ENCODE data around the gene KLHL14.
"Not testable (repeated sequence)": the region's sequence is repeated elsewhere in the genome, so short reads cannot be mapped to it uniquely, and the experiment has no call there.

KLHL14 gene

DNA sequence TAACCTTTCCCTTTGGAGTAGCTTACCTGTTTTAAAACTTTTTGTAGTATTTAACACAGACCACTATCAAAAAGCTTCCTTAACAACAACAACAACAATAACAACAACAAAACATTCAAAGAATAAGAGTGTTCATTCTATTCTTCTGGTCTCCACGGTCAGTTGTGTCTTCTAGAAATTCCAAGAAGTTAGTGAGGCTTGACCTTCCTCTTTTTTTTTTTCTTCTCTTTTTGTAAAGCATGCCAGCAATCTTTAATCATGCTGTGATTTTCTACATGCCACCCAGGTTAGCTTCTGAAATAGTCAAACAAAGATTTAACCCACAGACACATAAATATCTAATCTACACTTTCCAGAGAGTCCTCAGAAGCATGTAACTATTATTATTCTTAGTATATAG lies 28.4 kb upstream of the KLHL14 start:
- Histone ChIP-seq H4K20me1 (no peaks in the 10 kb centered on the region), H3K36me3 (no peaks in the 10 kb centered on the region), H3K4me1 (peaks cover 46% of the 10 kb centered on the region), H3K27ac (no peak overlapping the region), H3K27me3 (no peaks in the 10 kb centered on the region), H3K4me2 (peak overlapping the region; percentile 45), H3K4me3 (no peak overlapping the region), H3K9me3 (peaks cover 26% of the 10 kb centered on the region), H3K9ac (no peak overlapping the region)
- TF ChIP-seq Cebpa-rat (IDR thresholded peaks at IDR 0.05), result no peak

DNA sequence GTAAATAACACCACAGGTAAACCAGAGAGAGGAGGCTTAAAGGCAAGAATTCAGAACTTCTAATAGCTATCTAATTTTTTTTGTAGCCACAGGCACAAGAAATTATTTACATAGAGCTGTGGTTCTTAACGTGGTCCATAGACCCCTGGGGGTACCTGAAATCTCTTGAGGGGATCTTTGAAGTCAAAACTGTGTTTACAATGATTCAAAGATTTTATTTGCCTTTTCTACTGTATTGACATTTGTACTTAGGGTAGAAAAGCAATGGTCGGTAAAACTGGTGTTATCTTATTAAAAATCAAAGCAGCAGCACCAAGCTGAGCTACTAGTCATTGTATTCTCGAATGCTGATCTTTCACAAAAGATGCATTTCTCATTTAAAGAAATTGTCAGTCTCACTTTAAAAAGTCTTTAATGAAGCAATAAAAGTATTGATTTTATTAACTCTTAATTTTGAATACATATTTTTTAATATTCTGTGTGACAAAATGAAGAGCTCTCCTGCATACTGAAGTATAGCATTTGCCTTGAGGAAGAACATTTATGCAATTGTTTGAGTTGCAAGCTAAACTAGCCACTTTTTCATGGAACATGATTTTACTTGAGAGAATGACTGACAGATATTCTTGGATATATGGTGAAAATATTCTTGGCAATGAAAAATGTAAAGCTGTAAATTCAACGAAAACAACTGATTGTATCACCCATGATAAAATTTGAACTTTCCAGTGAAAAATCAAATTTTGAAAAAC lies 25.6 kb upstream of the KLHL14 start:
- H3K4me1 ChIP-seq, result peaks cover 28% of the 10 kb centered on the region
- H3K36me3 ChIP-seq, result no peaks in the 10 kb centered on the region
- H3K27ac ChIP-seq, result no peak overlapping the region
- no peaks in the 10 kb centered on the region for H3K27me3 ChIP-seq
- no peak overlapping the region for H3K9ac ChIP-seq
- H3K4me3 ChIP-seq, result no peak overlapping the region
- H4K20me1 ChIP-seq, result no peaks in the 10 kb centered on the region
- peaks cover 41% of the 10 kb centered on the region for H3K9me3 ChIP-seq
- no peak for TF ChIP-seq Cebpa-rat (IDR thresholded peaks at IDR 0.05)
- H3K4me2 ChIP-seq, result no peak overlapping the region

DNA sequence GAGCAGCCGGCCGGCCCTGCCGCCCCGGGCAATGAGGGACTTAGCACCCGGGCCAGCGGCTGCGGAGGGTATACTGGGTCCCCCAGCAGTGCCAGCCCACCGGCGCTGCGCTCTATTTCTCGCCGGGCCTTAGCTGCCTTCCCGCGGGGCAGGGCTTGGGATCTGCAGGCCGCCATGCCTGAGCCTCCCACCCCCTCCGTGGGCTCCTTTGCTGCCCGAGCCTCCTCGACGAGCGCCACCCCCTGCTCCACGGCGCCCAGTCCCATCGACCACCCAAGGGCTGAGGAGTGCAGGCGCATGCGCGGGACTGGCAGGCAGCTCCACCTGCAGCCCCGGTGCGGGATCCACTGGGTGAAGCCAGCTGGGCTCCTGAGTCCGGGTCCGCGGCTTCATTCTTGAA lies 21.8 kb upstream of the KLHL14 start:
- H3K4me3 ChIP-seq, H3K4me2 ChIP-seq, H3K9ac ChIP-seq, H3K27ac ChIP-seq, H3K4me1 ChIP-seq, H3K36me3 ChIP-seq, H3K27me3 ChIP-seq, H4K20me1 ChIP-seq: not testable (repeated sequence)
- H3K9me3 ChIP-seq, result peaks cover 41% of the 10 kb centered on the region

DNA sequence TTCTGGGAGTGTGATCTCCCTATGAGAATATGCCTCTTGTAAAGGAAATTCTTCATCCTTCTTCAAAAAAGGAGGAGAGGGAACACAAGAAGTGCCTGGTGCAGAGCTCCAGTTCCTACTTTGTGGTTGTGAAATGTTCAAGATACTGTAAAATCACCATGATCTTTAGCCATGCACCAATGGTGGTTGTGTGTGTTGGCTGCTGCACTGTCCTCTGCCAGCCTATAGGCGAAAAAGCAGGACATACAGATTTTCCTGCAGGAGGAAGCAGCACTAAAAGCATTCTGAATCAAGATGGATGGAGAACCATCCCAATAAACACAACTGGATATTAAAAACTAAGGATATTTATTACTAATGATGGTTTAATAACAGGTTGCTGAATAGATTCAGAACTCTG lies 6.2 kb upstream of the KLHL14 start:
- Histone ChIP-seq H3K9ac (no peak overlapping the region), H4K20me1 (no peaks in the 10 kb centered on the region), H3K27me3 (no peaks in the 10 kb centered on the region), H3K4me2 (no peak overlapping the region), H3K9me3 (no peaks in the 10 kb centered on the region), H3K4me1 (peaks cover 10% of the 10 kb centered on the region), H3K4me3 (no peak overlapping the region), H3K27ac (no peak overlapping the region), H3K36me3 (no peaks in the 10 kb centered on the region)
- no peak for TF ChIP-seq Cebpa-rat (IDR thresholded peaks at IDR 0.05)

DNA sequence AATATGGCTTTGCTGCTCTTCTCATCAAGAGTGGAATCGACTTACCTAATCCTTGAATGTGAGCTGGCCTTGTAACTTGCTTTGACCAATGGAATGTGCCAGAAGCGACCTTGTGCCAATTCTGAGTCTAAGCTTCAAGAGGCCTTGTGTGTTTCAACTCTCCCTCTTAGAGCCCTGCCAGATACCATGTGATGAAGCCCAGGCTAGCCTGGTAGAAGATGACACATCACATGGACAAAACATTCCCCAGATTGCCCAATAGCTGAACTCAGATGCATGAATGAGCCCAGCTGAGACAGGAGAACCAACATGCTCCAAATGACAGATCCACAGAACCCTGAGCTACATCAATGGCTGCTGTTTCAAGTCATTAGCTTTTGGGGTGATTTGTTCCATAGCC lies 4.2 kb upstream of the KLHL14 start:
- no peak for TF ChIP-seq Cebpa-rat (IDR thresholded peaks at IDR 0.05)
- H3K9ac ChIP-seq, result no peak overlapping the region
- no peaks in the 10 kb centered on the region for H3K36me3 ChIP-seq
- H3K27me3 ChIP-seq, result no peaks in the 10 kb centered on the region
- peaks cover 27% of the 10 kb centered on the region for H3K4me1 ChIP-seq
- no peak overlapping the region for H3K27ac ChIP-seq
- no peaks in the 10 kb centered on the region for H4K20me1 ChIP-seq
- H3K9me3 ChIP-seq, result no peaks in the 10 kb centered on the region
- H3K4me3 ChIP-seq, result no peak overlapping the region
- H3K4me2 ChIP-seq, result no peak overlapping the region

DNA sequence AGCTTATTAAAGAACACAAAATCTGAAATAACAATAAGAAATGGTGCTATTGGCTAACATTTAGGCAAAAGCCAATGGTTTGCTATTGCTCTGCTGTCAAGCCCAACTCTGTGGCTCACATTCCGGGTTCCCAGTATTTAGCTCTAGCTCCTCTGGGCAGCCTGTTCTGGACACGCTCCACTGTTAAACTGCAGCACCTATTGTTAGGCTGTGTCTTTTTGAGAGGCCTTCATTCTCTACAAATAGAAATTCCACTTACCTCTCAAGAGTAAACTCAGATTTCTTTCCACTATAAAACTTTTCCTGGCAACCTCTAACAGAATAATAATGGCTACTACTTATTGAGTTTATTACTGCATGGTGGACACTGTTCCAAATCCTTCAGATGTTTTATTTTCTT lies 3.7 kb upstream of the KLHL14 start:
- H4K20me1 ChIP-seq, result no peaks in the 10 kb centered on the region
- H3K27ac ChIP-seq, result no peak overlapping the region
- no peak overlapping the region for H3K4me2 ChIP-seq
- TF ChIP-seq Cebpa-rat (IDR thresholded peaks at IDR 0.05), result no peak
- H3K4me3 ChIP-seq, result no peak overlapping the region
- H3K9me3 ChIP-seq, result no peaks in the 10 kb centered on the region
- H3K9ac ChIP-seq, result no peak overlapping the region
- H3K4me1 ChIP-seq, result peaks cover 27% of the 10 kb centered on the region
- H3K36me3 ChIP-seq, result no peaks in the 10 kb centered on the region
- H3K27me3 ChIP-seq, result no peaks in the 10 kb centered on the region

DNA sequence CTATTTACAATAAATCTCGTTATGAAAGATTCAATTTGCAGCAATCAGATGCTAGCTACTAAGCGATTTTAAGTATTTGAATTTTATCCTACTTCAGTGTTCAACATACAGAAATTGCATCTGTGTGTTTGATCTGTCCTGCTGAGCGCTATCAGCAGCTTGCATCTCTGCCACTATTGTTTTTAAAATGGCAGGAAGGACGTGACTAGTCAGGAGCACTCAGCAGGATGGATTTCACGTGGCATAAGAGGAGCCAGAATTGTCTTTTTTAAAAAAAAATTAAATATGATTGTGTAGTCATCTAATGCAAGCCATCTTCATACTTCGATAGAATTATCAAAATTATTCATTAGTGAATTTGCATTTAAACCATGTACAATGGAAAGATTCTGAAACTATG lies 2.8 kb upstream of the KLHL14 start:
- no peak overlapping the region for H3K4me2 ChIP-seq
- no peak overlapping the region for H3K4me3 ChIP-seq
- no peak overlapping the region for H3K9ac ChIP-seq
- peaks cover 32% of the 10 kb centered on the region for H3K4me1 ChIP-seq
- peaks cover 5% of the 10 kb centered on the region for H3K27me3 ChIP-seq
- no peaks in the 10 kb centered on the region for H3K36me3 ChIP-seq
- no peaks in the 10 kb centered on the region for H4K20me1 ChIP-seq
- no peaks in the 10 kb centered on the region for H3K9me3 ChIP-seq
- TF ChIP-seq Cebpa-rat (IDR thresholded peaks at IDR 0.05), result no peak
- no peak overlapping the region for H3K27ac ChIP-seq

DNA sequence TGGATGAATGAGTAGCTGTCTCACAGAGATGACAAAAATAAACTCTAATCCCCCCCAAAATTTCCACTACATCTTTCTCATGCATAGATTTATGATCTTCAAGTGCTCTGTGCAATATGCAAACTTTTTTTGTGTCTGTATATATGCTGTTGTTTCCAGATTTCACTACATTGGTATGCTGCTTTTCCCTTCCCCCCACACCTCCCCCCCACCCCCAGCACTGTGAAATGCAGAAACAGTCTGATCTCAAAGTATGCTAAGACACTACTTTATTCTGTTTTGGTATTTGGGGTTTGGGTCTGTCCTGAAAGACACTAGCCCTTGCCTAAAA lies 524 bp upstream of the KLHL14 start:
- Histone ChIP-seq H3K9me3 (no peaks in the 10 kb centered on the region), H4K20me1 (no peaks in the 10 kb centered on the region), H3K4me1 (peaks cover 50% of the 10 kb centered on the region), H3K27ac (no peak overlapping the region), H3K9ac (no peak overlapping the region), H3K27me3 (peaks cover 27% of the 10 kb centered on the region), H3K4me3 (0 out of 2 replicates have a peak overlapping the region, but pooled peaks have one; percentile 72), H3K4me2 (peak overlapping the region; percentile 91), H3K36me3 (no peaks in the 10 kb centered on the region)
- TF ChIP-seq Cebpa-rat (IDR thresholded peaks at IDR 0.05), result no peak

DNA sequence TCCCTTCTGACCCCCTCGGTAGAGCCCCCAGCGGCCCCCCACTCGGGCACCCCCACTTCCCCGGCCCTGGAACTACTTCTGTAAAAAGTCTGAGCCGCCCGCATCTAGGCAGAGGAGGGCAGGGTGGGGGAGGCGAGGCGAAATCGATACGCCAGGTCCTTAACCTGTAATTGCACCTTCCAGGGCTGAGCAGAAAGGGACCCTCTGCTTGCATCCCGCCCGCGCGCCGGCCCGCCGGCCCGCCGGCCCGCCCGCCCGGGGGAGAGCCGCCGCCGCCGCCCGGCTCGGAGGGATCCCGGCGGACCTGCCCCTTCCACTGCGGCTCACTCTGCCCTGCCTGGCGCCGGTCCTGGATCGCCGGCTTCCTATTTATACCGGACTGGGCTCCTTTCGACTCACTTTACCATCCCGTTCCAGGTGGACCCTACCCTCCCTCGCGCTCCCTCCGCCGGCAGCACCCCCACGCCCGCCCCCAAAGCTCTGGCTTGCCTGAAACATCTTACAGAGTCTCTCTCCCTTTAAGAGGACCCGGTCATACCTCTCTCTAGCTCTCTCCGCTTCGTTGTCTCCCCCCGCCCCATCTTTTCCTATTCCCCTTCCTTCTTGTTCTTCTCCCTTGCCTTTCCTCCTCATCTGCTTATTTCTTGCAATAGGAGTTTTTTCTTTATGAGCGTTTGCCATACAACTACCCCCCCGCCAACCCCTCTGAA lies 797 bp downstream of the KLHL14 start:
- Histone ChIP-seq H3K9me3 (no peaks in the 10 kb centered on the region), H4K20me1 (no peaks in the 10 kb centered on the region), H3K4me1 (peaks cover 50% of the 10 kb centered on the region), H3K4me3 (peak overlapping the region; percentile 72), H3K27me3 (peaks cover 36% of the 10 kb centered on the region), H3K4me2 (peak overlapping the region; percentile 91), H3K27ac (peak overlapping the region; percentile 68), H3K36me3 (no peaks in the 10 kb centered on the region), H3K9ac (peak overlapping the region; percentile 71)
- no peak for TF ChIP-seq Cebpa-rat (IDR thresholded peaks at IDR 0.05)

DNA sequence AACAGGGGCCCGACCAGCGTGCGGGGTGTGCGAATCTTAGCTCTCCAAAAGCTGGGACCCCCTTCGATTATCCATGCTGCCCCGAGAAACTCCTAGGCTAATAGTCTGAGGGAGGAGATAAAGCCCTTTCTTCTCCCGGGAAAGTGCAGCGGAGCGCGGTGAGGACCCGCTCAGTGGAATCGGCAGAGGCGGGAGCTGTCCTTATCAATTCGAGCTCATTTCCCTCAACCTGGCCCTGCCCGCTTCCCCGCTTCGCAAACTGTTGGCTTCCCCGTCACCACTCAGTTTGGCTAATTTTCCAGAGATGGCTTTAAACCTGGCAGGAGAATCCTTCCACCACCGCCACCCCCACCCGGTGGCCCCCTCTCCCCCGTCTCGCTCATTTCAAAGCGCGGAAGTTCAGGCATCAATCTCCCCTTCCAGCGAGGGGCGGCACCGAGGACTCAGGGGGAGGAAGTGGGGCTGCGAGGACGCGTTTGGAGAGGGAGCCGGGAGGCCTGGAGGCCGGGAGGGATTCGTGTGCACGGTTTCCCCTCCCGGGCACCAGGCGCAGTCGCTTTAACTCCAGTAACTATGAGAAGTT lies 1.6 kb downstream of the KLHL14 start:
- Histone ChIP-seq H3K9ac (peak overlapping the region; percentile 71), H3K4me2 (peak overlapping the region; percentile 91), H3K4me3 (peak overlapping the region; percentile 72), H4K20me1 (no peaks in the 10 kb centered on the region), H3K27me3 (peaks cover 36% of the 10 kb centered on the region), H3K4me1 (peaks cover 50% of the 10 kb centered on the region), H3K27ac (peak overlapping the region; percentile 49), H3K36me3 (no peaks in the 10 kb centered on the region), H3K9me3 (no peaks in the 10 kb centered on the region)
- no peak for TF ChIP-seq Cebpa-rat (IDR thresholded peaks at IDR 0.05)

Measured in BLaER1 (cell line).